Peyer's patch (tissue), 4 donors: ENCODE data around the gene OLA1. TPM values are rescaled to one million over a fixed set of nuclear protein-coding genes. Genes with fewer than 3 reads are reported as not detected.

Source experiments
- DNase-seq, 3 donors: peaks; one replicate each; pipeline ENCODE4 v3.0.0-alpha.2; 2017 to 2019
- H3K27ac ChIP-seq, 4 donors: fragments of 200-600 bp; sonication (generic); one replicate each; pipeline ENCODE4 v1.5.1; 2016 to 2019
- H3K27me3 ChIP-seq, 2 donors: fragments of 200-600 bp; sonication (generic); one replicate each; pipeline ENCODE4 v1.5.1; 2019
- H3K36me3 ChIP-seq, 3 donors: fragments of 200-600 bp; sonication (generic); one replicate each; pipeline ENCODE4 v1.5.1; 2016 to 2019
- H3K4me1 ChIP-seq, 4 donors: fragments of 200-600 bp; sonication (generic); one replicate each; pipeline ENCODE4 v1.5.1; 2016 to 2019
- H3K4me3 ChIP-seq, 4 donors: fragments of 200-600 bp; sonication (generic); 1 replicate in 3 of 4; 2 replicates in 1 of 4; pipeline ENCODE4 v1.5.1; 2016 to 2019; ENCODE audit warnings: mild to moderate bottlenecking in 1 of 4
- H3K9me3 ChIP-seq, 4 donors: fragments of 200-600 bp; sonication (generic); one replicate each; pipeline ENCODE4 v1.5.1; 2016 to 2019; ENCODE audit warnings: mild to moderate bottlenecking in 1 of 4
- POLR2A ChIP-seq, 2 donors: fragments of 450-650 bp; IDR thresholded peaks; one replicate each; pipeline ENCODE4 v1.5.1; 2017; ENCODE audit warnings: antibody characterized with exemption in 2 of 2, mild to moderate bottlenecking in 2 of 2, moderate library complexity in 2 of 2
- total RNA-seq, 4 donors: library from RNA; depleted of rRNA; stranded (reverse); fragments of >200 nt; gene quantifications; one replicate each; pipeline ENCODE4 v1.1.0, GENCODE V29; 2016
- TF ChIP-seq, protein P1 (sequence below), 6 experiments: fragments of 450-650 bp in 4 of 6; fragments of 200-600 bp in 2 of 6; sonication (generic) in 1 of 6; IDR thresholded peaks; one replicate each; pipeline ENCODE4 v1.5.1; 2017 to 2019; ENCODE audit warnings: antibody characterized with exemption in 6 of 6, mild to moderate bottlenecking in 3 of 6, moderate library complexity in 1 of 6

OLA1 gene
- total RNA-seq, 4 donors from 2014 or later = 34.0 to 52.8 (median 35.5) TPM

DNA sequence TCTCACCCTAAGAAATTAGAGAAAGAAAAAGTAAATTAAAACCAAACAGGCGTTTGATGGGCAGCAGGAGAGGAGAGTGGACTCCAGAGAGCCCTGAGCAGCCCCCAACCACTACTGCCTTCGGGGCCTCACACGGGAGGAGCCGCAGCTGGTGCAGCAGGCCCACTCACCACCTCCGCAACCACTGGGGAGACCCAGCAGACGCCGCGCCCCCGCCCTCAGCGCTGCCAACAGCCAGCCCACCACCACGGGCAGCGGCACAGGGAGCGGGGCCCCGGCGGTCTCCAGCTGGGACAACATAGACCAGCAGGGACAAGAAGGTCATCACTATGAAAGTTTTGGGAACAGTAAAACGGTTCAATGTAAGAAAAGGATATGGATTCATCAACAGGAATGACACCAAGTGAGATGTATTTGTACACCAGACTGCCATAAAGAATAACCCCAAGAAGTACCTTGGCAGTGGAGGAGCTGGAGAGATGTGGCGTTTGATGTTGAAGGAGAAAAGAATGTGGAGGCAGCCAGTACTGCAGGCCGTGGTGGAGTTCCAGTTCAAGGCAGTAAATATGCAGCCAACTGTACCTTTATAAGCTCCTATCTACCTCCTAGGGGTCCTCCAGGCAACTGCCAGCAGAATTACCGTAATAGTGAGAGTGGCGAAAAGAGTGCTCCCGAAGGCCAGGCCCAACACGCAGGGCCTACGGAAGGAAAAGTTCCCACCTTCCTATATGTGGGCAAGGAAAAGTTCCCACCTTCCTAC lies 76.5 kb downstream of the OLA1 start:
- TF ChIP-seq POLR2A (IDR thresholded peaks at IDR 0.05) = no peak
- TF ChIP-seq, protein P1, sequence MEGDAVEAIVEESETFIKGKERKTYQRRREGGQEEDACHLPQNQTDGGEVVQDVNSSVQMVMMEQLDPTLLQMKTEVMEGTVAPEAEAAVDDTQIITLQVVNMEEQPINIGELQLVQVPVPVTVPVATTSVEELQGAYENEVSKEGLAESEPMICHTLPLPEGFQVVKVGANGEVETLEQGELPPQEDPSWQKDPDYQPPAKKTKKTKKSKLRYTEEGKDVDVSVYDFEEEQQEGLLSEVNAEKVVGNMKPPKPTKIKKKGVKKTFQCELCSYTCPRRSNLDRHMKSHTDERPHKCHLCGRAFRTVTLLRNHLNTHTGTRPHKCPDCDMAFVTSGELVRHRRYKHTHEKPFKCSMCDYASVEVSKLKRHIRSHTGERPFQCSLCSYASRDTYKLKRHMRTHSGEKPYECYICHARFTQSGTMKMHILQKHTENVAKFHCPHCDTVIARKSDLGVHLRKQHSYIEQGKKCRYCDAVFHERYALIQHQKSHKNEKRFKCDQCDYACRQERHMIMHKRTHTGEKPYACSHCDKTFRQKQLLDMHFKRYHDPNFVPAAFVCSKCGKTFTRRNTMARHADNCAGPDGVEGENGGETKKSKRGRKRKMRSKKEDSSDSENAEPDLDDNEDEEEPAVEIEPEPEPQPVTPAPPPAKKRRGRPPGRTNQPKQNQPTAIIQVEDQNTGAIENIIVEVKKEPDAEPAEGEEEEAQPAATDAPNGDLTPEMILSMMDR (IDR thresholded peaks at IDR 0.05) = no peak
- no peaks in the 10 kb centered on the region for H3K4me1 ChIP-seq
- no peak overlapping the region for H3K4me3 ChIP-seq
- H3K27me3 ChIP-seq = no peaks in the 10 kb centered on the region
- no peak overlapping the region for H3K27ac ChIP-seq
- peaks cover 0 to 12% (median 2%) of the 10 kb centered on the region in 4 donors for H3K9me3 ChIP-seq
- no peaks in the 10 kb centered on the region for H3K36me3 ChIP-seq
- DNase-seq = no peak

DNA sequence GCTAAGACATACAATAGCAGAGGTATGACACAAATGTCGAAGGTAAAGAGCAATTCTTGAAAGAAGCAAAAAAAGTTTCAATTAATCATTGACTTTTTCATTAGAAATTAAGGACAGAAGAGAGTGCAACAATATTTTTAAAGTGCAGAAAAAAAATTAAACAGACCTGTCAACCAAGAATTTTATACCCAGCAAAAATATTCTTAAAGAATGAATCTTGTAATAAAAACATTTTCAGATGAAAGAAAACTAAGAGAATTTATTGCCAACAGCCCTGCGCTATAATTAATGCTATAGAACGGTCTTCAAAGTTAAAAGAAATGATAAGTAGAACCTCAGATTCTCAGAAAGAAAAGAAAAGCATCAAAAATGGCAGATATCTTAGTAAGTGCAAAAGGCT lies 79.0 kb downstream of the OLA1 start:
- H3K27me3 ChIP-seq = no peaks in the 10 kb centered on the region
- DNase-seq = no peak
- H3K4me3 ChIP-seq = no peak overlapping the region
- TF ChIP-seq, protein P1 (IDR thresholded peaks at IDR 0.05) = no peak
- TF ChIP-seq POLR2A (IDR thresholded peaks at IDR 0.05) = no peak
- H3K27ac ChIP-seq = no peak overlapping the region
- H3K36me3 ChIP-seq = no peaks in the 10 kb centered on the region
- no peaks in the 10 kb centered on the region for H3K4me1 ChIP-seq
- H3K9me3 ChIP-seq = peaks cover 0 to 7% (median 2%) of the 10 kb centered on the region in 4 donors

- Histone ChIP-seq H3K27ac (no peak overlapping the region), H3K4me3 (no peak overlapping the region), H3K27me3 (no peaks in the 10 kb centered on the region), H3K9me3 (peaks cover 0 to 7% (median 2%) of the 10 kb centered on the region in 4 donors), H3K36me3 (no peaks in the 10 kb centered on the region), H3K4me1 (no peaks in the 10 kb centered on the region)
- TF ChIP-seq, protein P1 (IDR thresholded peaks at IDR 0.05) = no peak
- no peak for TF ChIP-seq POLR2A (IDR thresholded peaks at IDR 0.05)
- no peak for DNase-seq
Observed at GRCh38 chr2:174166261-174166660, 82.1 kb downstream of the OLA1 start.

GRCh38 chr2:174161490-174161889 lies 86.8 kb downstream of the OLA1 start:
- Histone ChIP-seq H3K4me1 (no peaks in the 10 kb centered on the region), H3K9me3 (no peaks in the 10 kb centered on the region), H3K27ac (no peak overlapping the region), H3K27me3 (no peaks in the 10 kb centered on the region), H3K36me3 (no peaks in the 10 kb centered on the region), H3K4me3 (no peak overlapping the region)
- DNase-seq = no peak
- no peak for TF ChIP-seq POLR2A (IDR thresholded peaks at IDR 0.05)
- TF ChIP-seq, protein P1 (IDR thresholded peaks at IDR 0.05) = no peak

DNA sequence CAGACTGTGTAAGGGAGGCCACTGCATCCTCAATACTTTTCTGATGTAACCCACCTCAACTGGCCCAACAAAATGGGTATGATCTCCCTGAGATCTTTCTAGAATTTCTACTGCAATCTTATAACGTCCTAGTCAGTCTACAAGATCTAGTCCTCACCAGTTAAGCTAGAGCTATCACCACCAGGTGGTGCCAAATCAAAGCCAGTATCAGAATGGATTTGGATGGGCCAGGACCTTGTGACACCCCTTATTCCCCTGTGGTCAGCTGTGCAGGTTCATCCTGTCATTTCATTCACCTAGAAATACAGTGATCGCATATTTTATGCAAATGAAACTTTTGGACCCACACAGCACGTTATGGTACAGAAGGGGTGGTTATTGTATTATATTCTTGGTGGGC lies 90.3 kb downstream of the OLA1 start:
- no peaks in the 10 kb centered on the region for H3K27me3 ChIP-seq

More for the DNA sequence above, 90.3 kb downstream of the OLA1 start:
- TF ChIP-seq, protein P1 (IDR thresholded peaks at IDR 0.05) = peak in 4 of 6 experiments; percentile 30 to 56 (median 52)
- no peak for TF ChIP-seq POLR2A (IDR thresholded peaks at IDR 0.05)
- H3K9me3 ChIP-seq = no peaks in the 10 kb centered on the region
- no peaks in the 10 kb centered on the region for H3K36me3 ChIP-seq
- H3K4me3 ChIP-seq = no peak overlapping the region
- peak in 1 of 3 donors; percentile 57 for DNase-seq
- no peaks in the 10 kb centered on the region for H3K4me1 ChIP-seq
- no peak overlapping the region for H3K27ac ChIP-seq
